OCI-LY3 (cell line): ENCODE results near the gene MCAT.
"Not testable (repeated sequence)": the region's sequence is repeated elsewhere in the genome, so short reads cannot be mapped to it uniquely, and the experiment has no call there.

ENCODE experiments used
- H2AFZ ChIP-seq: fragments of 200-600, 300-600 bp; shearing (Covaris generic); 2 replicates; pipeline ENCODE4 v1.6.0; 2014; ENCODE audit warnings: antibody characterized with exemption, low read depth, low read length
- H3K27ac ChIP-seq: fragments of 200-600, 300-600 bp; sonication (generic); 2 replicates; pipeline ENCODE4 v1.5.1; 2014; ENCODE audit warnings: mild to moderate bottlenecking, low read length, moderate library complexity, mixed read lengths
- H3K27me3 ChIP-seq: fragments of 200-600, 300-600 bp; sonication (generic); 2 replicates; pipeline ENCODE4 v1.6.1; 2014; ENCODE audit warnings: low read depth, low read length, mixed read lengths
- H3K36me3 ChIP-seq: fragments of 200-600, 300-600 bp; sonication (generic); replicated peaks from 2 replicates; pipeline ENCODE3; 2014; ENCODE audit warnings: low read depth, low read length, mixed read lengths
- H3K4me1 ChIP-seq: fragments of 300-600, 200-600 bp; sonication (generic); 2 replicates; pipeline ENCODE4 v1.6.1; 2014; ENCODE audit warnings: low read length, mixed read lengths
- H3K4me2 ChIP-seq: fragments of 200-600, 300-600 bp; sonication (generic); 2 replicates; pipeline ENCODE4 v1.6.1; 2014; ENCODE audit warnings: low read length, mixed read lengths
- H3K4me3 ChIP-seq: fragments of 300-600, 200-600 bp; sonication (generic); 2 replicates; pipeline ENCODE4 v1.5.1; 2014; ENCODE audit warnings: antibody characterized with exemption, mild to moderate bottlenecking, low read length, moderate library complexity
- H3K79me2 ChIP-seq: fragments of 300-600, 200-600 bp; shearing (Covaris generic); 2 replicates; pipeline ENCODE4 v1.6.1; 2014; ENCODE audit warnings: mild to moderate bottlenecking, low read length, mixed read lengths
- H3K9ac ChIP-seq: fragments of 300-600, 200-600 bp; shearing (Covaris generic); 2 replicates; pipeline ENCODE4 v1.6.0; 2014; ENCODE audit warnings: mild to moderate bottlenecking, low read length, moderate library complexity
- H3K9me3 ChIP-seq: fragments of 200-600, 300-600 bp; shearing (Covaris generic); 2 replicates; pipeline ENCODE4 v1.6.1; 2014; ENCODE audit warnings: low read length, mixed read lengths; ENCODE audit not compliant: insufficient read depth
- H4K20me1 ChIP-seq: fragments of 200-600, 300-600 bp; sonication (generic); 2 replicates; pipeline ENCODE4 v1.6.1; 2016; ENCODE audit warnings: low read length, mixed read lengths; ENCODE audit not compliant: insufficient read depth
- CTCF ChIP-seq: fragments of 200-600, 300-600 bp; sonication (generic); IDR thresholded peaks from 2 replicates; pipeline ENCODE4 v1.5.1; 2014; ENCODE audit warnings: antibody characterized with exemption, low read length, low read depth
- EZH2phosphoT487 ChIP-seq: fragments of 200-600 bp; shearing (Covaris generic); IDR thresholded peaks from 2 replicates; pipeline ENCODE4 v1.6.1; 2018; ENCODE audit warnings: antibody characterized with exemption, mixed run types, low read depth

MCAT gene

GRCh38 chr22:43109511-43109910 lies 33.7 kb downstream of the MCAT start:
- no peaks in the 10 kb centered on the region for H3K36me3 ChIP-seq
- H2AFZ ChIP-seq = no peak overlapping the region
- H3K9ac ChIP-seq = no peak overlapping the region
- no peaks in the 10 kb centered on the region for H3K4me1 ChIP-seq
- no peaks in the 10 kb centered on the region for H3K79me2 ChIP-seq
- H4K20me1 ChIP-seq = no peaks in the 10 kb centered on the region
- no peak overlapping the region for H3K4me2 ChIP-seq
- H3K9me3 ChIP-seq = no peaks in the 10 kb centered on the region
- TF ChIP-seq EZH2phosphoT487 = no peak
- TF ChIP-seq CTCF = no peak
- H3K4me3 ChIP-seq = no peak overlapping the region
- H3K27me3 ChIP-seq = peaks cover 18% of the 10 kb centered on the region
- no peak overlapping the region for H3K27ac ChIP-seq

GRCh38 chr22:43106302-43106701 lies 36.9 kb downstream of the MCAT start:
- no peaks in the 10 kb centered on the region for H4K20me1 ChIP-seq
- no peaks in the 10 kb centered on the region for H3K79me2 ChIP-seq
- H3K27ac ChIP-seq = no peak overlapping the region
- H3K4me3 ChIP-seq = no peak overlapping the region
- no peak overlapping the region for H3K9ac ChIP-seq
- H3K27me3 ChIP-seq = peaks cover 6% of the 10 kb centered on the region
- no peak overlapping the region for H3K4me2 ChIP-seq
- H3K4me1 ChIP-seq = no peaks in the 10 kb centered on the region
- no peaks in the 10 kb centered on the region for H3K36me3 ChIP-seq
- no peak overlapping the region for H2AFZ ChIP-seq
- TF ChIP-seq CTCF (no peak), EZH2phosphoT487 (no peak)
- H3K9me3 ChIP-seq = no peaks in the 10 kb centered on the region

GRCh38 chr22:43104950-43105349 lies 38.2 kb downstream of the MCAT start:
- not testable (repeated sequence) for H3K4me3 ChIP-seq, H4K20me1 ChIP-seq, H3K27ac ChIP-seq, H3K4me2 ChIP-seq, H2AFZ ChIP-seq, H3K36me3 ChIP-seq, H3K9ac ChIP-seq, H3K4me1 ChIP-seq, H3K9me3 ChIP-seq, H3K27me3 ChIP-seq, H3K79me2 ChIP-seq

- H2AFZ ChIP-seq, H4K20me1 ChIP-seq: not testable (repeated sequence)
Observed at GRCh38 chr22:43104056-43104625, 39.1 kb downstream of the MCAT start.

GRCh38 chr22:43101306-43101705 lies 41.9 kb downstream of the MCAT start:
- H3K4me3 ChIP-seq = no peak overlapping the region
- no peaks in the 10 kb centered on the region for H3K27me3 ChIP-seq
- peaks cover 7% of the 10 kb centered on the region for H3K9me3 ChIP-seq
- H3K79me2 ChIP-seq = no peaks in the 10 kb centered on the region
- TF ChIP-seq CTCF = no peak
- no peak for TF ChIP-seq EZH2phosphoT487
- H3K4me1 ChIP-seq = peaks cover 3% of the 10 kb centered on the region; the same call in 1 of the 2 replicates
- no peak overlapping the region for H3K27ac ChIP-seq
- H3K4me2 ChIP-seq = no peak overlapping the region
- H4K20me1 ChIP-seq = no peaks in the 10 kb centered on the region
- no peaks in the 10 kb centered on the region for H3K36me3 ChIP-seq
- no peak overlapping the region for H3K9ac ChIP-seq
- no peak overlapping the region for H2AFZ ChIP-seq

More at GRCh38 chr22:43104056-43104625, 39.1 kb downstream of the MCAT start:
- not testable (repeated sequence) for H3K4me2 ChIP-seq, H3K36me3 ChIP-seq, H3K27ac ChIP-seq, H3K4me3 ChIP-seq, H3K9ac ChIP-seq, H3K4me1 ChIP-seq, H3K79me2 ChIP-seq, H3K27me3 ChIP-seq, H3K9me3 ChIP-seq
